WTC11 (cell line): ENCODE measurements around the gene KRTAP5-1. TPM values are rescaled to one million over a fixed set of nuclear protein-coding genes. Genes with fewer than 3 reads are reported as not detected.

Experiments used
- ATAC-seq: fragments of 200-7000 bp; cut with Tn5 transposase; 2 replicates; pipeline ENCODE4 v1.10.0; 2021; ENCODE audit warnings: mild to moderate bottlenecking, moderate library complexity
- CTCF ChIA-PET: fragments of 300-600 bp; sonication (Branson Sonifier 250); formaldehyde crosslinking; loops from one replicate; lab custom pipeline; 2021; ENCODE audit warnings: antibody characterized with exemption; lab: Charles Lee
- POLR2A ChIA-PET: fragments of 350-600 bp; sonication (Branson Sonifier 250); formaldehyde crosslinking; loops from one replicate; lab custom pipeline; 2021; ENCODE audit warnings: antibody characterized with exemption; lab: Charles Lee
- DNase-seq: peaks from one replicate; pipeline ENCODE4 v3.0.0; 2021; ENCODE audit warnings: low spot score
- H3K27ac Mint-ChIP-seq: 2 replicates; pipeline ENCODE4 v1.8.0; 2021; ENCODE audit warnings: mixed read lengths
- H3K27me3 Mint-ChIP-seq: 2 replicates; pipeline ENCODE4 v1.8.0; 2021; ENCODE audit warnings: low read depth, mild to moderate bottlenecking, moderate library complexity, mixed read lengths
- H3K36me3 Mint-ChIP-seq: 2 replicates; pipeline ENCODE4 v1.8.0; 2021; ENCODE audit warnings: mixed read lengths
- H3K4me1 Mint-ChIP-seq: 2 replicates; pipeline ENCODE4 v1.8.0; 2022; ENCODE audit warnings: mixed read lengths
- H3K4me3 Mint-ChIP-seq: 2 replicates; pipeline ENCODE4 v1.8.0; 2021; ENCODE audit warnings: mild to moderate bottlenecking, moderate library complexity, mixed read lengths
- H3K9me3 Mint-ChIP-seq: 2 replicates; pipeline ENCODE4 v1.8.0; 2021; ENCODE audit warnings: mixed read lengths
- AFF4 ChIP-seq: sonication (generic); formaldehyde crosslinking; IDR thresholded peaks from 2 replicates; pipeline ENCODE4 v1.8.1; 2023; ENCODE audit warnings: mild to moderate bottlenecking, missing genetic modification reagents, borderline replicate concordance
- FOXP1 ChIP-seq: sonication (generic); formaldehyde crosslinking; IDR thresholded peaks from 2 replicates; pipeline ENCODE4 v1.8.0; 2022; ENCODE audit warnings: missing genetic modification reagents, mild to moderate bottlenecking, moderate library complexity, borderline replicate concordance
- KAT7 ChIP-seq: sonication (generic); formaldehyde crosslinking; IDR thresholded peaks from 2 replicates; pipeline ENCODE4 v1.8.1; 2023; ENCODE audit warnings: missing genetic modification reagents, mild to moderate bottlenecking, borderline replicate concordance
- SMAD3 ChIP-seq: sonication (generic); formaldehyde crosslinking; IDR thresholded peaks from 2 replicates; pipeline ENCODE4 v1.8.0; 2022; ENCODE audit warnings: missing genetic modification reagents, mild to moderate bottlenecking, borderline replicate concordance
- SP1 ChIP-seq: sonication (generic); formaldehyde crosslinking; conservative IDR thresholded peaks from 2 replicates; pipeline ENCODE4 v1.8.1; 2022; ENCODE audit warnings: missing genetic modification reagents
- ZBTB21 ChIP-seq: sonication (generic); formaldehyde crosslinking; IDR thresholded peaks from 2 replicates; pipeline ENCODE4 v1.8.1; 2023; ENCODE audit warnings: mild to moderate bottlenecking, missing genetic modification reagents, borderline replicate concordance
- ZNF138 ChIP-seq: sonication (generic); formaldehyde crosslinking; conservative IDR thresholded peaks from 2 replicates; pipeline ENCODE4 v1.8.1; 2022; ENCODE audit warnings: mild to moderate bottlenecking, moderate library complexity, missing genetic modification reagents
- ZNF263 ChIP-seq: sonication (generic); formaldehyde crosslinking; IDR thresholded peaks from 2 replicates; pipeline ENCODE4 v1.8.1; 2022; ENCODE audit warnings: low read depth, mild to moderate bottlenecking, moderate library complexity, missing genetic modification reagents
- total RNA-seq: library from RNA; stranded (reverse); gene quantifications from 3 replicates; pipeline ENCODE4 v1.2.3, GENCODE V29; 2021
- TF ChIP-seq, protein P1 (sequence below): sonication (generic); formaldehyde crosslinking; IDR thresholded peaks from 2 replicates; pipeline ENCODE4 v1.8.1; 2023; ENCODE audit warnings: mild to moderate bottlenecking, missing genetic modification reagents, moderate library complexity
- TF ChIP-seq, protein P2 (sequence below): sonication (generic); formaldehyde crosslinking; conservative IDR thresholded peaks from 2 replicates; pipeline ENCODE4 v1.8.1; 2023; ENCODE audit warnings: mild to moderate bottlenecking, low read depth, missing genetic modification reagents, moderate library complexity
- TF ChIP-seq, protein P3 (sequence below): sonication (generic); formaldehyde crosslinking; IDR thresholded peaks from 2 replicates; pipeline ENCODE4 v1.8.1; 2023; ENCODE audit warnings: mild to moderate bottlenecking, missing genetic modification reagents, moderate library complexity
- TF ChIP-seq, protein P4 (sequence below): sonication (generic); formaldehyde crosslinking; IDR thresholded peaks from 2 replicates; pipeline ENCODE4 v1.8.0; 2023; ENCODE audit warnings: mild to moderate bottlenecking, missing genetic modification reagents

KRTAP5-1 gene
- total RNA-seq, 1 experiment from 2014 or later: not detected

DNA sequence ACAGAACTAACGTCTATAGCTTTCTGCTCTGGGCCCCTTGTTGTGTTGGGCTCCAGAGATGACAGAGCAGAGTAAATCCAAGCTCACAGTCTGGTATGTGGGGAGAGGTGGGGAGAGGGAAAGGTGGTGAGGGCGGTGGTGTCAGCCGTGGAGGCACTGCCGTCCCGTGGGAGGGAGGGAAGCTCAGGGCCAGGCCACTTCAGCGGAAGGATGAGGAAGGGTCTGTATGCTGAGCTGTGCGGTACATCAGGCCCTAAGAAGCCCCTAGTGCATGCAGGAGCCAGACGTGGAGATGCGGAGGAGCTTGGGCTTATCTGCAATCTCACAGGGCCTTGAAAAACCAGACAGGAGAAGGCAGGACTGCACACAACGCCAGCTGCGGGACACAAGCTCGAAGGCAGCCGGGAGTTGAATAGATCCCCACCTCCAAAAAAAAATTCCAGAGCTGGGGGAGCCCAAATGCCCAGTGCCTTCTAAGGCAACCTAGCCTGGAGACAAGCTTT lies 46.0 kb upstream of the KRTAP5-1 start (continued):
- TF ChIP-seq, protein P1, sequence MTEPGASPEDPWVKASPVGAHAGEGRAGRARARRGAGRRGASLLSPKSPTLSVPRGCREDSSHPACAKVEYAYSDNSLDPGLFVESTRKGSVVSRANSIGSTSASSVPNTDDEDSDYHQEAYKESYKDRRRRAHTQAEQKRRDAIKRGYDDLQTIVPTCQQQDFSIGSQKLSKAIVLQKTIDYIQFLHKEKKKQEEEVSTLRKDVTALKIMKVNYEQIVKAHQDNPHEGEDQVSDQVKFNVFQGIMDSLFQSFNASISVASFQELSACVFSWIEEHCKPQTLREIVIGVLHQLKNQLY (CRISPR knock-in tag): no peak
- no peak for TF ChIP-seq SP1 (CRISPR knock-in tag)
- TF ChIP-seq, protein P2, sequence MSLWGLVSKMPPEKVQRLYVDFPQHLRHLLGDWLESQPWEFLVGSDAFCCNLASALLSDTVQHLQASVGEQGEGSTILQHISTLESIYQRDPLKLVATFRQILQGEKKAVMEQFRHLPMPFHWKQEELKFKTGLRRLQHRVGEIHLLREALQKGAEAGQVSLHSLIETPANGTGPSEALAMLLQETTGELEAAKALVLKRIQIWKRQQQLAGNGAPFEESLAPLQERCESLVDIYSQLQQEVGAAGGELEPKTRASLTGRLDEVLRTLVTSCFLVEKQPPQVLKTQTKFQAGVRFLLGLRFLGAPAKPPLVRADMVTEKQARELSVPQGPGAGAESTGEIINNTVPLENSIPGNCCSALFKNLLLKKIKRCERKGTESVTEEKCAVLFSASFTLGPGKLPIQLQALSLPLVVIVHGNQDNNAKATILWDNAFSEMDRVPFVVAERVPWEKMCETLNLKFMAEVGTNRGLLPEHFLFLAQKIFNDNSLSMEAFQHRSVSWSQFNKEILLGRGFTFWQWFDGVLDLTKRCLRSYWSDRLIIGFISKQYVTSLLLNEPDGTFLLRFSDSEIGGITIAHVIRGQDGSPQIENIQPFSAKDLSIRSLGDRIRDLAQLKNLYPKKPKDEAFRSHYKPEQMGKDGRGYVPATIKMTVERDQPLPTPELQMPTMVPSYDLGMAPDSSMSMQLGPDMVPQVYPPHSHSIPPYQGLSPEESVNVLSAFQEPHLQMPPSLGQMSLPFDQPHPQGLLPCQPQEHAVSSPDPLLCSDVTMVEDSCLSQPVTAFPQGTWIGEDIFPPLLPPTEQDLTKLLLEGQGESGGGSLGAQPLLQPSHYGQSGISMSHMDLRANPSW (CRISPR knock-in tag): no peak
- no peak for TF ChIP-seq AFF4 (CRISPR knock-in tag)
- no peak for TF ChIP-seq FOXP1 (CRISPR knock-in tag)
- TF ChIP-seq SMAD3 (CRISPR knock-in tag): no peak
- no peak for TF ChIP-seq KAT7 (CRISPR knock-in tag)
- no peak for TF ChIP-seq ZBTB21 (CRISPR knock-in tag)
- TF ChIP-seq ZNF138 (CRISPR knock-in tag): no peak
- TF ChIP-seq, protein P3, sequence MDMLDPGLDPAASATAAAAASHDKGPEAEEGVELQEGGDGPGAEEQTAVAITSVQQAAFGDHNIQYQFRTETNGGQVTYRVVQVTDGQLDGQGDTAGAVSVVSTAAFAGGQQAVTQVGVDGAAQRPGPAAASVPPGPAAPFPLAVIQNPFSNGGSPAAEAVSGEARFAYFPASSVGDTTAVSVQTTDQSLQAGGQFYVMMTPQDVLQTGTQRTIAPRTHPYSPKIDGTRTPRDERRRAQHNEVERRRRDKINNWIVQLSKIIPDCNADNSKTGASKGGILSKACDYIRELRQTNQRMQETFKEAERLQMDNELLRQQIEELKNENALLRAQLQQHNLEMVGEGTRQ (CRISPR knock-in tag): no peak

GRCh38 chr11:1630271-1630670 lies 45.2 kb upstream of the KRTAP5-1 start:
- Mint-ChIP-seq H3K36me3 (no peaks in the 10 kb centered on the region), H3K4me3 (no peak overlapping the region), H3K9me3 (no peaks in the 10 kb centered on the region), H3K27me3 (peaks cover 46% of the 10 kb centered on the region)
- DNase-seq: no peak
- ATAC-seq: no peak
- CTCF ChIA-PET: interaction anchor here (1.3 to 8.5 kb wide), 8 partner anchors 9 to 522 kb away, joined by 3 to 102 read pairs (median 16); partner anchors contain the start of gene KRTAP5-2
- TF ChIP-seq, protein P4, sequence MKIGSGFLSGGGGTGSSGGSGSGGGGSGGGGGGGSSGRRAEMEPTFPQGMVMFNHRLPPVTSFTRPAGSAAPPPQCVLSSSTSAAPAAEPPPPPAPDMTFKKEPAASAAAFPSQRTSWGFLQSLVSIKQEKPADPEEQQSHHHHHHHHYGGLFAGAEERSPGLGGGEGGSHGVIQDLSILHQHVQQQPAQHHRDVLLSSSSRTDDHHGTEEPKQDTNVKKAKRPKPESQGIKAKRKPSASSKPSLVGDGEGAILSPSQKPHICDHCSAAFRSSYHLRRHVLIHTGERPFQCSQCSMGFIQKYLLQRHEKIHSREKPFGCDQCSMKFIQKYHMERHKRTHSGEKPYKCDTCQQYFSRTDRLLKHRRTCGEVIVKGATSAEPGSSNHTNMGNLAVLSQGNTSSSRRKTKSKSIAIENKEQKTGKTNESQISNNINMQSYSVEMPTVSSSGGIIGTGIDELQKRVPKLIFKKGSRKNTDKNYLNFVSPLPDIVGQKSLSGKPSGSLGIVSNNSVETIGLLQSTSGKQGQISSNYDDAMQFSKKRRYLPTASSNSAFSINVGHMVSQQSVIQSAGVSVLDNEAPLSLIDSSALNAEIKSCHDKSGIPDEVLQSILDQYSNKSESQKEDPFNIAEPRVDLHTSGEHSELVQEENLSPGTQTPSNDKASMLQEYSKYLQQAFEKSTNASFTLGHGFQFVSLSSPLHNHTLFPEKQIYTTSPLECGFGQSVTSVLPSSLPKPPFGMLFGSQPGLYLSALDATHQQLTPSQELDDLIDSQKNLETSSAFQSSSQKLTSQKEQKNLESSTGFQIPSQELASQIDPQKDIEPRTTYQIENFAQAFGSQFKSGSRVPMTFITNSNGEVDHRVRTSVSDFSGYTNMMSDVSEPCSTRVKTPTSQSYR (CRISPR knock-in tag): no peak
- TF ChIP-seq ZNF263: 0 out of 2 replicates have a peak, but pooled peaks have one; percentile 40
- TF ChIP-seq, all 79 proteins: peak for 1
- POLR2A ChIA-PET: no interaction called here
- peaks cover 9% of the 10 kb centered on the region for H3K4me1 Mint-ChIP-seq
- H3K27ac Mint-ChIP-seq: no peak overlapping the region
